H1 (cell line): ENCODE data around the gene NPTXR. TPM values are rescaled to one million over a fixed set of nuclear protein-coding genes. Genes with fewer than 3 reads are reported as not detected.

Source experiments
- CTCF ChIA-PET: fragments of 300-600 bp; sonication (Branson Sonifier 250); formaldehyde crosslinking; loops from one replicate; lab custom pipeline; 2021; ENCODE audit not compliant: partially characterized antibody; lab: Charles Lee
- POLR2A ChIA-PET: fragments of 300-600 bp; sonication (Branson Sonifier 250); formaldehyde crosslinking; loops from one replicate; lab custom pipeline; 2021; ENCODE audit warnings: inconsistent platforms; ENCODE audit not compliant: partially characterized antibody; lab: Charles Lee
- DNase-seq, 2 experiments: peaks; one replicate each; pipeline versions ENCODE4 v3.0.0 to v3.0.0-alpha.2; 2010 to 2022; ENCODE audit warnings: low spot score in 2 of 2, low read depth in 1 of 2, mixed read lengths in 1 of 2
- FAIRE-seq: peaks from 2 replicates; lab custom pipeline; 2011; peaks lifted over from hg19 to GRCh38; lab: Jason Lieb, UNC
- H2AFZ ChIP-seq: 2 replicates; pipeline ENCODE4 v1.8.1; 2012; ENCODE audit warnings: low read length, inconsistent platforms
- H2AK5ac ChIP-seq: 2 replicates; pipeline ENCODE4 v1.6.1; 2013; ENCODE audit warnings: low read depth, low read length
- H2BK120ac ChIP-seq: replicated peaks from 2 replicates; pipeline ENCODE3; 2013; ENCODE audit warnings: low read depth, low read length, inconsistent platforms
- H2BK12ac ChIP-seq: 2 replicates; pipeline ENCODE4 v1.6.1; 2013; ENCODE audit warnings: low read depth, low read length
- H2BK15ac ChIP-seq: 2 replicates; pipeline ENCODE4 v1.6.1; 2013; ENCODE audit warnings: low read length
- H2BK20ac ChIP-seq: 2 replicates; pipeline ENCODE4 v1.6.1; 2013; ENCODE audit warnings: low read length
- H2BK5ac ChIP-seq: 2 replicates; pipeline ENCODE4 v1.6.1; 2013; ENCODE audit warnings: low read depth, low read length
- H3K14ac ChIP-seq: 2 replicates; pipeline ENCODE4 v1.6.1; 2013; ENCODE audit warnings: inconsistent platforms; ENCODE audit not compliant: insufficient read length
- H3K18ac ChIP-seq: 2 replicates; pipeline ENCODE4 v1.6.1; 2013; ENCODE audit warnings: low read length; ENCODE audit errors: extremely low read depth
- H3K23ac ChIP-seq: 2 replicates; pipeline ENCODE4 v1.6.1; 2013; ENCODE audit warnings: inconsistent platforms; ENCODE audit not compliant: insufficient read length
- H3K23me2 ChIP-seq: 2 replicates; pipeline ENCODE4 v1.6.1; 2013; ENCODE audit warnings: low read depth, low read length
- H3K27ac ChIP-seq: 2 replicates; pipeline ENCODE4 v1.6.1; 2011; ENCODE audit warnings: low read depth, low read length, inconsistent platforms
- H3K27me3 ChIP-seq, 4 experiments: replicated peaks in 1 of 4; 1 replicate in 1 of 4; 2 replicates in 3 of 4; pipeline versions ENCODE4 v1.6.1 to v1.8.1; 2011 to 2013; ENCODE audit warnings: low read length in 3 of 4, mild to moderate bottlenecking in 3 of 4, inconsistent platforms in 2 of 4, mixed read lengths in 2 of 4, moderate library complexity in 1 of 4; ENCODE audit not compliant: control insufficient read depth in 3 of 4, insufficient read depth in 3 of 4; ENCODE audit errors: extremely low read depth in 1 of 4
- H3K36me3 ChIP-seq, 4 experiments: 2 replicates each; pipeline versions ENCODE4 v1.6.1 to v1.8.1; 2011 to 2013; ENCODE audit warnings: mild to moderate bottlenecking in 4 of 4, low read length in 3 of 4, moderate library complexity in 2 of 4, control low read depth in 1 of 4, inconsistent platforms in 1 of 4; ENCODE audit not compliant: insufficient read depth in 4 of 4, control insufficient read depth in 2 of 4
- H3K4ac ChIP-seq: replicated peaks from 2 replicates; pipeline ENCODE3; 2013; ENCODE audit warnings: low read length, low read depth, mixed read lengths, inconsistent platforms; ENCODE audit not compliant: insufficient read length
- H3K4me1 ChIP-seq, 4 experiments: replicated peaks in 1 of 4; 1 replicate in 1 of 4; 2 replicates in 3 of 4; pipeline versions ENCODE4 v1.6.1 to v1.8.1; 2011 to 2013; ENCODE audit warnings: low read length in 3 of 4, inconsistent platforms in 2 of 4, mixed read lengths in 1 of 4; ENCODE audit not compliant: insufficient read depth in 4 of 4, control insufficient read depth in 3 of 4
- H3K4me2 ChIP-seq, 2 experiments: 2 replicates each; pipeline versions ENCODE4 v1.6.1 to v1.8.1; 2011 to 2013; ENCODE audit warnings: low read depth in 2 of 2, low read length in 2 of 2, control low read depth in 1 of 2, inconsistent platforms in 1 of 2, mild to moderate bottlenecking in 1 of 2; ENCODE audit not compliant: insufficient read depth in 1 of 2
- H3K4me3 ChIP-seq, 4 experiments: fragments of 200-600, 300-600 bp in 1 of 4; sonication (generic), shearing (Covaris generic), sonication (Bioruptor Twin) in 1 of 4; 2 replicates each; pipeline versions ENCODE4 v1.5.1 to v1.8.1; 2011 to 2016; ENCODE audit warnings: low read length in 4 of 4, low read depth in 3 of 4, control low read depth in 2 of 4, inconsistent platforms in 2 of 4, mild to moderate bottlenecking in 2 of 4, mixed read lengths in 1 of 4, moderate library complexity in 1 of 4; ENCODE audit not compliant: insufficient read depth in 2 of 4; ENCODE audit errors: extremely low read depth in 1 of 4
- H3K56ac ChIP-seq: replicated peaks from 2 replicates; pipeline ENCODE3; 2013; ENCODE audit warnings: low read depth, mild to moderate bottlenecking, mixed read lengths, low read length, inconsistent platforms; ENCODE audit not compliant: insufficient read length
- H3K79me1 ChIP-seq: 2 replicates; pipeline ENCODE4 v1.6.1; 2013; ENCODE audit warnings: low read depth, low read length, control low read depth
- H3K79me2 ChIP-seq, 2 experiments: 2 replicates each; pipeline versions ENCODE4 v1.6.1 to v1.8.1; 2012 to 2013; ENCODE audit warnings: low read length in 2 of 2, mild to moderate bottlenecking in 2 of 2, inconsistent platforms in 1 of 2; ENCODE audit not compliant: insufficient read depth in 2 of 2, control insufficient read depth in 1 of 2
- H3K9ac ChIP-seq, 4 experiments: replicated peaks in 1 of 4; 1 replicate in 1 of 4; 2 replicates in 3 of 4; pipeline versions ENCODE4 v1.6.1 to v1.8.1; 2011 to 2013; ENCODE audit warnings: low read depth in 3 of 4, low read length in 3 of 4, control low read depth in 2 of 4, mild to moderate bottlenecking in 2 of 4, moderate library complexity in 2 of 4, inconsistent platforms in 1 of 4; ENCODE audit errors: extremely low read depth in 1 of 4
- H3K9me3 ChIP-seq, 2 experiments: 2 replicates each; pipeline versions ENCODE4 v1.6.1 to v1.8.1; 2012 to 2013; ENCODE audit warnings: mild to moderate bottlenecking in 2 of 2, moderate library complexity in 2 of 2, control low read depth in 1 of 2, inconsistent platforms in 1 of 2, low read depth in 1 of 2, low read length in 1 of 2, mixed read lengths in 1 of 2; ENCODE audit not compliant: insufficient read depth in 2 of 2
- H4K20me1 ChIP-seq, 2 experiments: replicated peaks in 1 of 2; 2 replicates each; pipeline versions ENCODE3 to v1.8.1; 2011 to 2013; ENCODE audit warnings: inconsistent platforms in 2 of 2, low read length in 2 of 2, mild to moderate bottlenecking in 1 of 2; ENCODE audit not compliant: insufficient read depth in 2 of 2, control insufficient read depth in 1 of 2
- H4K5ac ChIP-seq: 2 replicates; pipeline ENCODE4 v1.6.1; 2013; ENCODE audit warnings: low read length, low read depth, mixed read lengths, inconsistent platforms; ENCODE audit not compliant: insufficient read length
- H4K8ac ChIP-seq: 2 replicates; pipeline ENCODE4 v1.8.0; 2013; ENCODE audit warnings: mild to moderate bottlenecking, moderate library complexity, low read length, inconsistent platforms; ENCODE audit not compliant: insufficient read depth; ENCODE audit errors: extremely low read depth
- H4K91ac ChIP-seq: replicated peaks from 2 replicates; pipeline ENCODE3; 2013; ENCODE audit warnings: low read length, mixed read lengths, inconsistent platforms; ENCODE audit not compliant: insufficient read length
- EZH2 ChIP-seq: fragments of 200-600 bp; sonication (generic); IDR thresholded peaks from 2 replicates; pipeline ENCODE4 v1.7.1; 2012; ENCODE audit warnings: low read depth, mild to moderate bottlenecking, moderate library complexity, low read length, inconsistent platforms; ENCODE audit not compliant: severe bottlenecking
- FOSL1 ChIP-seq: IDR thresholded peaks from 2 replicates; pipeline ENCODE4 v1.6.1; 2011; ENCODE audit warnings: mild to moderate bottlenecking, low read depth, low read length, moderate library complexity; ENCODE audit not compliant: insufficient read depth
- HDAC2 ChIP-seq, 2 experiments: fragments of 300-600 bp in 1 of 2; sonication (generic) in 1 of 2; IDR thresholded peaks; 2 replicates each; pipeline ENCODE4 v1.6.1; 2011 to 2012; ENCODE audit warnings: low read depth in 2 of 2, low read length in 2 of 2, mild to moderate bottlenecking in 2 of 2, moderate library complexity in 2 of 2, borderline replicate concordance in 1 of 2, inconsistent platforms in 1 of 2
- KDM1A ChIP-seq: fragments of 200-600, 300-600 bp; sonication (generic); IDR thresholded peaks from 2 replicates; pipeline ENCODE4 v1.7.1; 2016; ENCODE audit warnings: mild to moderate bottlenecking, low read length, borderline replicate concordance
- NANOG ChIP-seq: IDR thresholded peaks from 2 replicates; pipeline ENCODE4 v1.6.1; 2011; ENCODE audit warnings: low read length, low read depth, mild to moderate bottlenecking, inconsistent platforms; ENCODE audit not compliant: insufficient read depth, poor library complexity, severe bottlenecking
- PHF8 ChIP-seq: fragments of 200-600 bp; sonication (generic); conservative IDR thresholded peaks from 2 replicates; pipeline ENCODE4 v1.7.1; 2012; ENCODE audit warnings: low read depth, mild to moderate bottlenecking, inconsistent platforms, low read length, moderate library complexity
- POU5F1 ChIP-seq: IDR thresholded peaks from 2 replicates; pipeline ENCODE4 v1.6.1; 2011; ENCODE audit warnings: low read depth, mild to moderate bottlenecking, low read length, moderate library complexity
- SIX5 ChIP-seq: IDR thresholded peaks from 2 replicates; pipeline ENCODE4 v1.6.1; 2011; ENCODE audit warnings: mild to moderate bottlenecking, low read depth, low read length
- SP1 ChIP-seq: IDR thresholded peaks from 2 replicates; pipeline ENCODE4 v1.6.1; 2011; ENCODE audit warnings: low read depth, low read length
- TBP ChIP-seq: IDR thresholded peaks from 2 replicates; pipeline ENCODE4 v1.6.1; 2011; ENCODE audit warnings: low read depth, low read length, improper control_type of control experiment
- WGBS, 2 experiments: shearing (Covaris generic) in 1 of 2; methylation state at CpG; one replicate each; pipeline versions ENCODE4 v1.1.6 to v1.1.7; 2013 to 2015; ENCODE audit warnings: low lambda C conversion rate in 2 of 2, mixed read lengths in 2 of 2, inconsistent platforms in 1 of 2, low coverage in 1 of 2, missing lambda C conversion rate in 1 of 2; ENCODE audit not compliant: insufficient replicate concordance in 2 of 2, insufficient coverage in 1 of 2, insufficient read length in 1 of 2; ENCODE audit errors: extremely low coverage in 1 of 2, missing lambda C conversion rate in 1 of 2; 5-methylcytosine and 5-hydroxymethylcytosine counted together
- polyA plus RNA-seq, 7 experiments: library from polyadenylated mRNA; depleted of rRNA in 3 of 7; stranded (reverse) in 5 of 7; unstranded in 2 of 7; fragments of >200 nt in 5 of 7; fragments of 200-250 nt in 2 of 7; gene quantifications; 1 replicate in 5 of 7; 2 replicates in 1 of 7; 4 replicates in 1 of 7; pipeline versions ENCODE4 v1.2.1 to v1.2.3, GENCODE V29; 2011 to 2013; ENCODE audit warnings: missing spikeins in 2 of 7, mixed read lengths in 2 of 7
- total RNA-seq: library from RNA; stranded (reverse); fragmentation: NEBNext Ultra II Directional; extraction: Animal tissue kit (Norgen Biotek cat#: 25700); gene quantifications from 2 replicates; pipeline ENCODE4 v1.2.1, GENCODE V29; 2021
- TF ChIP-seq, protein P1 (sequence below), 3 experiments: IDR thresholded peaks; 1 replicate in 2 of 3; 2 replicates in 1 of 3; pipeline versions ENCODE4 v1.5.1 to v1.6.1; 2011; ENCODE audit warnings: low read length in 3 of 3, mild to moderate bottlenecking in 3 of 3, inconsistent platforms in 2 of 3, low read depth in 1 of 3, moderate library complexity in 1 of 3; ENCODE audit not compliant: insufficient read depth in 1 of 3; ENCODE audit errors: control extremely low read depth in 1 of 3

Gene NPTXR
- total and polyA plus RNA-seq, 2 of the 8 experiments (the other 6 are each of a cell fraction or from before 2014, with no cell fraction given) = 3.7 to 6.4 TPM

DNA sequence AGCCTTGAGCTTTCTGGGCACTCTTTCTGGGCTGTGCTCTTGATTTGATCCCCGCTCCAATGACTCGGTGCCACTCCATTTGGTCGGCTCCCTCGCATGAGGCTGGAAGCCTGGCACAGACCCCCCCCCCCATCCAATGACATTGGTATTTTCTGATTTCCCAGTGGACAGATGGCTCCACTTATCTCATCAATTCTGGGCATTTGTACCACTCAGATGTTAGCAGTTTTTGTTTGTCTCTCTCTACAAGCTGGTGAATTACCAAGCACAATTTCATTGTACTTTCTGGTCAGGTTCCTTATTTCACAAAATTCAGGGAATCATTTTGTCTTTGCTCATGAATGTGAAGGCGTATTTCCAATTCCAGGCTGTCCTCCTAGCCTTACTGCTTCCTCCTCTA, 59.0 kb downstream of the NPTXR start:
- Histone ChIP-seq H3K4me2 (no peak overlapping the region), H3K23me2 (no peaks in the 10 kb centered on the region), H3K4ac (no peak overlapping the region), H3K23ac (no peak overlapping the region), H4K20me1 (peaks cover 0 to 3% of the 10 kb centered on the region in 2 experiments), H2BK20ac (no peak overlapping the region), H2BK120ac (no peak overlapping the region), H4K91ac (no peak overlapping the region), H3K14ac (no peak overlapping the region), H3K27me3 (no peaks in the 10 kb centered on the region; a peak in 1 of 7 replicates), H3K79me1 (peaks cover 2% of the 10 kb centered on the region; the same call in 1 of the 2 replicates), H3K9ac (no peak overlapping the region), H2AFZ (no peak overlapping the region), H4K5ac (no peak overlapping the region), H4K8ac (no peak overlapping the region), H2BK12ac (no peak overlapping the region), H3K4me3 (no peak overlapping the region), H2BK15ac (no peak overlapping the region), H3K27ac (no peak overlapping the region), H2AK5ac (no peak overlapping the region), H3K56ac (no peak overlapping the region), H3K9me3 (no peaks in the 10 kb centered on the region), H3K36me3 (no peaks in the 10 kb centered on the region), H3K18ac (no peak overlapping the region), H3K4me1 (peaks cover 0 to 4% (median 1%) of the 10 kb centered on the region in 4 experiments; a peak in 2 of 7 replicates), H2BK5ac (no peak overlapping the region), H3K79me2 (no peaks in the 10 kb centered on the region)
- DNase-seq (no peak), FAIRE-seq (no peak)
- WGBS, 2 experiments = 89% methylated on average over 5 of the region's 5 CpGs; no CpG with 5 or more reads in 1 of the 2 experiments
- ChIA-PET CTCF (interaction anchor here (0.6 to 6.9 kb wide), 4 partner anchors 17 to 501 kb away, joined by 3 to 75 read pairs (median 4); no protein-coding TSS in a partner anchor), POLR2A (interaction anchor here (0.7 to 1.5 kb wide), 3 partner anchors 9 to 52 kb away, joined by 3 read pairs; no protein-coding TSS in a partner anchor)
- TF ChIP-seq SIX5 = no peak
- no peak for TF ChIP-seq HDAC2 (IDR thresholded peaks at IDR 0.05; ENCODE audit: borderline replicate concordance in 1 of 2, low read depth in 2 of 2, low read length in 2 of 2)
- TF ChIP-seq FOSL1 = no peak
- TF ChIP-seq POU5F1 = no peak
- no peak for TF ChIP-seq KDM1A
- no peak for TF ChIP-seq SP1
- TF ChIP-seq PHF8 = no peak
- TF ChIP-seq EZH2 = no peak
- TF ChIP-seq TBP = no peak
- no peak for TF ChIP-seq NANOG
- TF ChIP-seq, protein P1, sequence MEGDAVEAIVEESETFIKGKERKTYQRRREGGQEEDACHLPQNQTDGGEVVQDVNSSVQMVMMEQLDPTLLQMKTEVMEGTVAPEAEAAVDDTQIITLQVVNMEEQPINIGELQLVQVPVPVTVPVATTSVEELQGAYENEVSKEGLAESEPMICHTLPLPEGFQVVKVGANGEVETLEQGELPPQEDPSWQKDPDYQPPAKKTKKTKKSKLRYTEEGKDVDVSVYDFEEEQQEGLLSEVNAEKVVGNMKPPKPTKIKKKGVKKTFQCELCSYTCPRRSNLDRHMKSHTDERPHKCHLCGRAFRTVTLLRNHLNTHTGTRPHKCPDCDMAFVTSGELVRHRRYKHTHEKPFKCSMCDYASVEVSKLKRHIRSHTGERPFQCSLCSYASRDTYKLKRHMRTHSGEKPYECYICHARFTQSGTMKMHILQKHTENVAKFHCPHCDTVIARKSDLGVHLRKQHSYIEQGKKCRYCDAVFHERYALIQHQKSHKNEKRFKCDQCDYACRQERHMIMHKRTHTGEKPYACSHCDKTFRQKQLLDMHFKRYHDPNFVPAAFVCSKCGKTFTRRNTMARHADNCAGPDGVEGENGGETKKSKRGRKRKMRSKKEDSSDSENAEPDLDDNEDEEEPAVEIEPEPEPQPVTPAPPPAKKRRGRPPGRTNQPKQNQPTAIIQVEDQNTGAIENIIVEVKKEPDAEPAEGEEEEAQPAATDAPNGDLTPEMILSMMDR (IDR thresholded peaks at IDR 0.05; ENCODE audit: control extremely low read depth in 1 of 3, insufficient read depth in 1 of 3, low read depth in 1 of 3, low read length in 3 of 3) = no peak
